AG04449 (cell line): ENCODE results near the gene SH3GL1.

Experiments used
- CTCF ChIA-PET: fragments of 350-600 bp; formaldehyde crosslinking; extraction: SDS; loops from one replicate; lab custom pipeline; 2021; ENCODE audit warnings: antibody characterized with exemption; lab: Yijun Ruan, JAX
- POLR2A ChIA-PET: fragments of 400-600, 350-600 bp; formaldehyde crosslinking; extraction: SDS; loops from one replicate; lab custom pipeline; 2020; ENCODE audit warnings: antibody characterized with exemption, inconsistent platforms; lab: Yijun Ruan, JAX
- DNase-seq: peaks from one replicate; pipeline ENCODE4 v3.0.0-alpha.2; 2010; ENCODE audit warnings: low read depth, low spot score
- H3K4me3 ChIP-seq: 2 replicates; pipeline ENCODE4 v1.5.1; 2011; ENCODE audit warnings: low read depth, mild to moderate bottlenecking, control low read depth, low read length
- CTCF ChIP-seq: IDR thresholded peaks from one replicate; pipeline ENCODE4 v1.5.1; 2011; ENCODE audit warnings: mild to moderate bottlenecking, moderate library complexity, low read length, control low read depth, inconsistent platforms; ENCODE audit not compliant: insufficient read depth; ENCODE audit errors: missing control alignments

The SH3GL1 gene

GRCh38 chr19:4389511-4390016 is 10.8 kb downstream of the SH3GL1 start:
- CTCF ChIA-PET, result interaction anchor here (0.8 to 8.8 kb wide), 3 partner anchors 9 to 13 kb away, joined by 3 to 102 read pairs (median 82); partner anchors contain the start of genes CHAF1A and SH3GL1
- POLR2A ChIA-PET, result no interaction called here

GRCh38 chr19:4389064-4389375 is 11.3 kb downstream of the SH3GL1 start:
- ChIA-PET POLR2A (no interaction called here), CTCF (interaction anchor here (0.7 to 8.8 kb wide), 4 partner anchors 8 to 19 kb away, joined by 3 to 102 read pairs (median 42); partner anchors contain the start of genes CHAF1A and SH3GL1)
- no peak for TF ChIP-seq CTCF
- no peak for DNase-seq
- no peak overlapping the region for H3K4me3 ChIP-seq

More at GRCh38 chr19:4389511-4390016, 10.8 kb downstream of the SH3GL1 start:
- TF ChIP-seq CTCF, result no peak
- no peak overlapping the region for H3K4me3 ChIP-seq
- no peak for DNase-seq

GRCh38 chr19:4388337-4389063 is 11.8 kb downstream of the SH3GL1 start:
- POLR2A ChIA-PET, result no interaction called here
- TF ChIP-seq CTCF, result no peak
- CTCF ChIA-PET, result interaction anchor here (0.7 to 8.8 kb wide), 4 partner anchors 12 to 35 kb away, joined by 3 to 102 read pairs (median 43); partner anchors contain the start of genes CHAF1A and SH3GL1
- no peak for DNase-seq
- H3K4me3 ChIP-seq, result no peak overlapping the region

GRCh38 chr19:4386041-4386782 is 14.1 kb downstream of the SH3GL1 start:
- DNase-seq, result no peak
- no peak for TF ChIP-seq CTCF
- no peak overlapping the region for H3K4me3 ChIP-seq
- POLR2A ChIA-PET, result interaction anchor here (0.6 to 1.0 kb wide), 3 partner anchors 11 to 582 kb away, joined by 3 to 4 read pairs (median 3); no protein-coding TSS in a partner anchor
- CTCF ChIA-PET, result interaction anchor here (0.6 to 8.8 kb wide), 8 partner anchors 10 to 139 kb away, joined by 3 to 102 read pairs (median 4); partner anchors contain the start of genes CHAF1A and SH3GL1

- no peak overlapping the region for H3K4me3 ChIP-seq
- DNase-seq, result no peak
- no peak for TF ChIP-seq CTCF
- POLR2A ChIA-PET, result interaction anchor here (0.8 to 1.0 kb wide), 2 partner anchors 10 to 117 kb away, joined by 3 to 4 read pairs; no protein-coding TSS in a partner anchor
- CTCF ChIA-PET, result interaction anchor here (0.7 to 8.8 kb wide), 7 partner anchors 9 to 118 kb away, joined by 3 to 102 read pairs (median 8); partner anchors contain the start of genes CHAF1A and SH3GL1
These were observed 14.9 kb downstream of the SH3GL1 start for GRCh38 chr19:4385291-4386040.
